ENCODE results near the gene C6orf89. TPM values are rescaled to one million over a fixed set of nuclear protein-coding genes. Genes with fewer than 3 reads are reported as not detected.
A peak's percentile ranks its signal among the peaks of the same experiment; 100 is the strongest.

C6orf89 gene
- polyA plus RNA-seq, 3 donors: 19.2 to 37.5 (median 29.2) TPM

- no peaks in the 10 kb centered on the region for H3K4me1 Mint-ChIP-seq
- no peak overlapping the region for H3K27ac ChIP-seq (ENCODE audit: low read depth in 1 of 2, low read length in 2 of 2)
- H3K36me3 Mint-ChIP-seq: peaks cover 68 to 93% of the 10 kb centered on the region in 2 donors
- H2AFZ ChIP-seq (ENCODE audit: insufficient read depth, low read depth, low read length, poor library complexity, severe bottlenecking): no peak overlapping the region
- H3K27ac Mint-ChIP-seq: peak overlapping the region in 1 of 7 donors; percentile 36
- H3K27me3 ChIP-seq (ENCODE audit: control insufficient read depth in 2 of 2, insufficient read depth in 2 of 2, low read length in 2 of 2): no peaks in the 10 kb centered on the region
- intact Hi-C loops (cut with micrococcal nuclease): no loop called here
- WGBS (ENCODE audit: insufficient coverage): no CpG with 5 or more reads among the region's 4 CpGs
- H3K79me2 ChIP-seq (ENCODE audit: insufficient read depth, low read length): no peaks in the 10 kb centered on the region
- no peak overlapping the region for H3K4me3 Mint-ChIP-seq
- H3K9ac ChIP-seq (ENCODE audit: insufficient read depth, low read length, poor library complexity, severe bottlenecking): no peak overlapping the region
- TF ChIP-seq, protein P1, sequence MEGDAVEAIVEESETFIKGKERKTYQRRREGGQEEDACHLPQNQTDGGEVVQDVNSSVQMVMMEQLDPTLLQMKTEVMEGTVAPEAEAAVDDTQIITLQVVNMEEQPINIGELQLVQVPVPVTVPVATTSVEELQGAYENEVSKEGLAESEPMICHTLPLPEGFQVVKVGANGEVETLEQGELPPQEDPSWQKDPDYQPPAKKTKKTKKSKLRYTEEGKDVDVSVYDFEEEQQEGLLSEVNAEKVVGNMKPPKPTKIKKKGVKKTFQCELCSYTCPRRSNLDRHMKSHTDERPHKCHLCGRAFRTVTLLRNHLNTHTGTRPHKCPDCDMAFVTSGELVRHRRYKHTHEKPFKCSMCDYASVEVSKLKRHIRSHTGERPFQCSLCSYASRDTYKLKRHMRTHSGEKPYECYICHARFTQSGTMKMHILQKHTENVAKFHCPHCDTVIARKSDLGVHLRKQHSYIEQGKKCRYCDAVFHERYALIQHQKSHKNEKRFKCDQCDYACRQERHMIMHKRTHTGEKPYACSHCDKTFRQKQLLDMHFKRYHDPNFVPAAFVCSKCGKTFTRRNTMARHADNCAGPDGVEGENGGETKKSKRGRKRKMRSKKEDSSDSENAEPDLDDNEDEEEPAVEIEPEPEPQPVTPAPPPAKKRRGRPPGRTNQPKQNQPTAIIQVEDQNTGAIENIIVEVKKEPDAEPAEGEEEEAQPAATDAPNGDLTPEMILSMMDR (IDR thresholded peaks at IDR 0.05): no peak
- no peak overlapping the region for H3K4me2 ChIP-seq (replicated peaks; ENCODE audit: extremely low read depth, low read length, poor library complexity, severe bottlenecking)
- no peaks in the 10 kb centered on the region for H3K27me3 Mint-ChIP-seq (ENCODE audit: low read depth in 3 of 3)
- H4K20me1 ChIP-seq (ENCODE audit: insufficient read depth, low read length): peaks cover 21% of the 10 kb centered on the region
- DNase-seq: no peak
- H3K36me3 ChIP-seq (replicated peaks in 1 of 2; ENCODE audit: control insufficient read depth in 1 of 2, insufficient read depth in 2 of 2, low read length in 2 of 2): peaks cover 62 to 87% of the 10 kb centered on the region in 2 donors
- H3K9me3 ChIP-seq (replicated peaks in 1 of 2; ENCODE audit: control insufficient read depth in 1 of 2, insufficient read depth in 1 of 2, low read length in 2 of 2): no peaks in the 10 kb centered on the region
- H3K4me3 ChIP-seq (replicated peaks in 1 of 3; ENCODE audit: low read depth in 2 of 3, low read length in 3 of 3): no peak overlapping the region
- H3K4me1 ChIP-seq (ENCODE audit: control insufficient read depth in 1 of 2, insufficient read depth in 2 of 2, low read length in 2 of 2): no peaks in the 10 kb centered on the region
- no peaks in the 10 kb centered on the region for H3K9me3 Mint-ChIP-seq
Measured at GRCh38 chr6:36904114-36904513, 18.4 kb downstream of the C6orf89 start.

DNA sequence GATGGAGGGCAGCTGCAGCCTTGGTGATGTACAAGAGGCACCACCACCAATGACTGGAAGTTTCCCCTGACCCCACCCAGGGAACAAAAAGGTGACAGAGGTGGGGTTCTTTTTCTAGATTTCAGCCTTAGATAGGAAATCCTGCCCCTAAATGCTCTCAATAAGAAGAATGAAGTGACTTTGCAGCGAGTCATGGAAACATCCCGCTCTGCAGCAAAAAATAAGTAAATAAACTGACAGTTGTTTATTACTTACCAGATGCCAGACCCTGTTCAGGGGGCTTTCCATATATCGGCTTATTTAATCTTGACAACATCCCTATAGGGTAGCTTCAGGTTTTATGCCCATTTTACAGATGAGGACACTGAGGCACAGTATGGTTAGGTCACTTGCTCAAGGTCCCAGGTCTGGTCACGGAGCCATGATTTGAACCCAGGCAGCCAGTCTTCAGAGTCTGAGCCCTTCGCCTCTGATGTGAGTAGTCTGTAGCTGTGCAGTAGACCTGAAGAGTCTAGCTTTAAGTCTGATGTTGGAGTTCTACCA, 19.2 kb downstream of the C6orf89 start:
- Histone ChIP-seq H3K4me1 (ENCODE audit: control insufficient read depth in 1 of 2, insufficient read depth in 2 of 2, low read length in 2 of 2) (no peaks in the 10 kb centered on the region), H3K79me2 (ENCODE audit: insufficient read depth, low read length) (no peaks in the 10 kb centered on the region), H3K27ac (ENCODE audit: low read depth in 1 of 2, low read length in 2 of 2) (no peak overlapping the region), H2AFZ (ENCODE audit: insufficient read depth, low read depth, low read length, poor library complexity, severe bottlenecking) (no peak overlapping the region), H3K27me3 (ENCODE audit: control insufficient read depth in 2 of 2, insufficient read depth in 2 of 2, low read length in 2 of 2) (no peaks in the 10 kb centered on the region), H3K36me3 (replicated peaks in 1 of 2; ENCODE audit: control insufficient read depth in 1 of 2, insufficient read depth in 2 of 2, low read length in 2 of 2) (peaks cover 61 to 90% of the 10 kb centered on the region in 2 donors), H3K4me3 (replicated peaks in 1 of 3; ENCODE audit: low read depth in 2 of 3, low read length in 3 of 3) (no peak overlapping the region), H4K20me1 (ENCODE audit: insufficient read depth, low read length) (peaks cover 21% of the 10 kb centered on the region), H3K9me3 (replicated peaks in 1 of 2; ENCODE audit: control insufficient read depth in 1 of 2, insufficient read depth in 1 of 2, low read length in 2 of 2) (no peaks in the 10 kb centered on the region), H3K9ac (ENCODE audit: insufficient read depth, low read length, poor library complexity, severe bottlenecking) (no peak overlapping the region), H3K4me2 (replicated peaks; ENCODE audit: extremely low read depth, low read length, poor library complexity, severe bottlenecking) (no peak overlapping the region)
- TF ChIP-seq, protein P1 (IDR thresholded peaks at IDR 0.05): no peak
- WGBS (ENCODE audit: insufficient coverage): 97% methylated on average over 3 of the region's 5 CpGs
- Mint-ChIP-seq H3K4me1 (no peaks in the 10 kb centered on the region), H3K9me3 (no peaks in the 10 kb centered on the region), H3K27ac (no peak overlapping the region), H3K27me3 (ENCODE audit: low read depth in 3 of 3) (no peaks in the 10 kb centered on the region), H3K36me3 (peaks cover 67 to 92% of the 10 kb centered on the region in 2 donors), H3K4me3 (no peak overlapping the region)
- intact Hi-C loops (cut with micrococcal nuclease): no loop called here
- DNase-seq: no peak

All from CD14-positive monocyte (primary cell).